H9 (cell line): ENCODE results near the gene SMYD2. TPM values are rescaled to one million over a fixed set of nuclear protein-coding genes. Genes with fewer than 3 reads are reported as not detected.
A peak's percentile ranks its signal among the peaks of the same experiment; 100 is the strongest.

Source experiments
- DNase-seq: peaks from one replicate; pipeline ENCODE4 v3.0.0-alpha.2; 2017
- H2AFZ ChIP-seq: one replicate; pipeline ENCODE4 v1.6.1; 2013; ENCODE audit warnings: mild to moderate bottlenecking, low read length, control low read depth, moderate library complexity
- H2AK5ac ChIP-seq: 2 replicates; pipeline ENCODE4 v1.6.1; 2013; ENCODE audit warnings: low read length, control low read depth, mixed read lengths; ENCODE audit not compliant: insufficient read length
- H2BK120ac ChIP-seq: one replicate; pipeline ENCODE4 v1.6.1; 2013; ENCODE audit warnings: low read depth, mild to moderate bottlenecking, low read length, control low read depth, inconsistent platforms; ENCODE audit not compliant: poor library complexity, severe bottlenecking
- H2BK12ac ChIP-seq: 2 replicates; pipeline ENCODE4 v1.6.1; 2013; ENCODE audit warnings: low read length, control low read depth, mixed read lengths, low read depth; ENCODE audit not compliant: insufficient read length
- H2BK15ac ChIP-seq: 2 replicates; pipeline ENCODE4 v1.6.1; 2013; ENCODE audit warnings: low read depth, low read length, control low read depth
- H2BK20ac ChIP-seq: one replicate; pipeline ENCODE4 v1.6.1; 2013; ENCODE audit warnings: low read depth, mild to moderate bottlenecking, low read length, control low read depth, inconsistent platforms; ENCODE audit not compliant: poor library complexity, severe bottlenecking
- H2BK5ac ChIP-seq: 2 replicates; pipeline ENCODE4 v1.6.1; 2013; ENCODE audit warnings: low read length, control low read depth, mixed read lengths; ENCODE audit not compliant: insufficient read length
- H3K14ac ChIP-seq: 2 replicates; pipeline ENCODE4 v1.6.1; 2013; ENCODE audit warnings: low read length, control low read depth; ENCODE audit not compliant: insufficient read depth
- H3K18ac ChIP-seq: 2 replicates; pipeline ENCODE4 v1.6.1; 2013; ENCODE audit warnings: low read depth, mild to moderate bottlenecking, mixed read lengths, low read length, control low read depth; ENCODE audit not compliant: insufficient read length
- H3K23ac ChIP-seq: 2 replicates; pipeline ENCODE4 v1.6.1; 2013; ENCODE audit warnings: low read length, control low read depth, mixed read lengths, low read depth; ENCODE audit not compliant: insufficient read length
- H3K23me2 ChIP-seq: 2 replicates; pipeline ENCODE4 v1.6.1; 2013; ENCODE audit warnings: low read depth, mild to moderate bottlenecking, mixed read lengths, low read length, control low read depth; ENCODE audit not compliant: insufficient read length, poor library complexity, severe bottlenecking
- H3K27ac ChIP-seq: 2 replicates; pipeline ENCODE4 v1.5.1; 2013; ENCODE audit warnings: low read length, control low read depth, mixed read lengths, low read depth; ENCODE audit not compliant: insufficient read length
- H3K27me3 ChIP-seq: 2 replicates; pipeline ENCODE4 v1.6.1; 2013; ENCODE audit warnings: low read length, control low read depth, inconsistent platforms; ENCODE audit not compliant: insufficient read depth
- H3K4ac ChIP-seq: 2 replicates; pipeline ENCODE4 v1.6.1; 2013; ENCODE audit warnings: low read depth, mild to moderate bottlenecking, control low read depth, inconsistent platforms, low read length, moderate library complexity
- H3K4me1 ChIP-seq: 2 replicates; pipeline ENCODE4 v1.6.1; 2013; ENCODE audit warnings: low read length, control low read depth, inconsistent platforms; ENCODE audit not compliant: insufficient read depth
- H3K4me2 ChIP-seq: 2 replicates; pipeline ENCODE4 v1.6.1; 2013; ENCODE audit warnings: low read length, control low read depth, mixed read lengths; ENCODE audit not compliant: insufficient read length, insufficient read depth
- H3K56ac ChIP-seq: 2 replicates; pipeline ENCODE4 v1.6.1; 2013; ENCODE audit warnings: low read depth, mild to moderate bottlenecking, mixed read lengths, low read length, control low read depth; ENCODE audit not compliant: insufficient read length
- H3K79me1 ChIP-seq: 2 replicates; pipeline ENCODE4 v1.6.1; 2013; ENCODE audit warnings: low read depth, mild to moderate bottlenecking, moderate library complexity, low read length, control low read depth, inconsistent platforms; ENCODE audit not compliant: insufficient read depth, poor library complexity, severe bottlenecking
- H3K79me2 ChIP-seq: 2 replicates; pipeline ENCODE4 v1.6.1; 2013; ENCODE audit warnings: low read length, control low read depth, inconsistent platforms; ENCODE audit not compliant: insufficient read depth
- H3K9ac ChIP-seq: 2 replicates; pipeline ENCODE4 v1.6.1; 2013; ENCODE audit warnings: low read length, control low read depth, mixed read lengths; ENCODE audit not compliant: insufficient read length; ENCODE audit errors: extremely low read depth
- H3K9me3 ChIP-seq: one replicate; pipeline ENCODE4 v1.6.1; 2013; ENCODE audit warnings: low read depth, low read length, inconsistent platforms; ENCODE audit not compliant: control insufficient read depth
- H3T11ph ChIP-seq: one replicate; pipeline ENCODE4 v1.6.1; 2013; ENCODE audit warnings: mild to moderate bottlenecking, low read length, control low read depth, inconsistent platforms
- H4K20me1 ChIP-seq: one replicate; pipeline ENCODE4 v1.6.1; 2013; ENCODE audit not compliant: control insufficient read depth, insufficient read length, insufficient read depth
- H4K5ac ChIP-seq: 2 replicates; pipeline ENCODE4 v1.6.1; 2013; ENCODE audit warnings: low read depth, mild to moderate bottlenecking, mixed read lengths, low read length, control low read depth; ENCODE audit not compliant: insufficient read length
- H4K8ac ChIP-seq: replicated peaks from 2 replicates; pipeline ENCODE4 v1.6.1; 2013; ENCODE audit warnings: low read length, control low read depth, mixed read lengths, low read depth; ENCODE audit not compliant: insufficient read length
- H4K91ac ChIP-seq: 2 replicates; pipeline ENCODE4 v1.6.1; 2013; ENCODE audit warnings: low read depth, mild to moderate bottlenecking, moderate library complexity, mixed read lengths, low read length, control low read depth; ENCODE audit not compliant: insufficient read length
- H3K27ac Mint-ChIP-seq, 3 experiments: 2 replicates in 2 of 3; 3 replicates in 1 of 3; pipeline ENCODE4 v1.8.0; 2020 to 2021; ENCODE audit warnings: mixed read lengths in 3 of 3, mild to moderate bottlenecking in 1 of 3, moderate library complexity in 1 of 3
- H3K27me3 Mint-ChIP-seq: 2 replicates; pipeline ENCODE4 v1.8.0; 2021; ENCODE audit warnings: low read depth, mild to moderate bottlenecking, moderate library complexity, mixed read lengths
- H3K36me3 Mint-ChIP-seq, 3 experiments: 2 replicates in 2 of 3; 3 replicates in 1 of 3; pipeline ENCODE4 v1.8.0; 2020 to 2021; ENCODE audit warnings: low read depth in 3 of 3, mixed read lengths in 3 of 3; ENCODE audit not compliant: insufficient read depth in 1 of 3
- H3K4me1 Mint-ChIP-seq, 2 experiments: 2 replicates each; pipeline ENCODE4 v1.8.0; 2020; ENCODE audit warnings: mixed read lengths in 2 of 2
- H3K4me3 Mint-ChIP-seq, 2 experiments: 2 replicates in 1 of 2; 3 replicates in 1 of 2; pipeline ENCODE4 v1.8.0; 2020 to 2021; ENCODE audit warnings: mild to moderate bottlenecking in 2 of 2, mixed read lengths in 2 of 2, moderate library complexity in 1 of 2
- H3K9me3 Mint-ChIP-seq, 2 experiments: 2 replicates in 1 of 2; 3 replicates in 1 of 2; pipeline ENCODE4 v1.8.0; 2020; ENCODE audit warnings: mild to moderate bottlenecking in 2 of 2, mixed read lengths in 2 of 2, moderate library complexity in 1 of 2
- CTCF ChIP-seq: fragments of 200-600 bp; sonication (generic); conservative IDR thresholded peaks from 3 replicates; pipeline ENCODE4 v1.8.0; 2021; ENCODE audit warnings: antibody characterized with exemption, mild to moderate bottlenecking
- WGBS: extraction: QIAGEN DNeasy Blood & Tissue Kit; methylation state at CpG from one replicate; pipeline ENCODE4 v1.1.7; 2013; ENCODE audit warnings: missing lambda C conversion rate, low lambda C conversion rate, mixed read lengths; ENCODE audit not compliant: insufficient read length; ENCODE audit errors: extremely low coverage; 5-methylcytosine and 5-hydroxymethylcytosine counted together
- total RNA-seq: library from RNA; stranded (reverse); gene quantifications from 2 replicates; pipeline ENCODE4 v1.2.1, GENCODE V29; 2021

The SMYD2 gene
- total RNA-seq, 1 experiment from 2014 or later: 10.9 TPM

DNA sequence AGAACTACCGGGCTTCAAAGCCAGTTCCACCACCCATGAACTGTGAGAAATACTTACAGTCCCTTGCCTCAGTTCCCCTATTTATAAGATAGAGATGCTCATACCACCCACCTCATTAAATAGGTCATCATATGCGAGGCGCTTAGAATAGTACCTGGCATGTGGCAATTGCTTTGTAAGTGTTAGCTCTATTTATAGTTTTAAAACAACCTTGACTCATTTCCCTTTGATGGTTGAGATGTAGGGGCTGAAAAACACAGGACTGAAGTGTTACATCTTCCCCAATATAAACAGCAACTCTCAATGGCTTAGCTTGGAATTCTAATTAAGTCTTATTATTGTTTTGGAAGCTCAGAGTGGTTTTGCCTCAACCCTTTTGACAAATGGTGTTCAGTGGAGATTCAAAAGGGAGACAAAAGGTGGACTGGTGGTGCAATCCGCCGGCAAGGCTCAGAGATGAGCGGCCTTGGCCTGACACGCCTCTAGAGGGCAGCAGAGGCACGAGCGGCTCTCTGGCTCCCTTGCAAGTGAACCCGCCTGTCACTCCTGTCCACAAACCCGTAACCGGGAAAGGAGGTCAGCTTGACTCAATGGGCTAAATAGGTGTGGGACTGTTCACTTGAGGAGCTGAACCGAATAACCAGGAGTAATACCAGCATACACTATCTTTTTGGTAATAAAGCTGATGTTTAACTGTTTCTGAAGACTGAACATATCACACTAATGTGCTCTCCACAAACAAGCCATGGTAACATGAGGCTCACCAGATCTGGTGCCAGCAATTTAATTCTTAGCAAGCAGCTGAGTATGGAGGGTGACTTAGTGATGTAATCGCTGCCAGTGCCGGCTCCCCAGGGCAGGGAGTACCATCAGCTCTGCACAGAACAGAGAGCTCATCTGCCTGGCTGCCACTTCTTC, 19.5 kb upstream of the SMYD2 start:
- H3K27me3 Mint-ChIP-seq: peaks cover 4% of the 10 kb centered on the region
- no peak overlapping the region for H3K4ac ChIP-seq
- H3K14ac ChIP-seq: no peak overlapping the region
- no peak overlapping the region for H3K4me2 ChIP-seq
- TF ChIP-seq CTCF: peak; percentile 99
- no peak overlapping the region for H2AK5ac ChIP-seq
- no peak overlapping the region for H2BK20ac ChIP-seq
- no peak overlapping the region for H4K5ac ChIP-seq
- no peak overlapping the region for H3K27ac Mint-ChIP-seq
- H4K20me1 ChIP-seq: no peaks in the 10 kb centered on the region
- no peaks in the 10 kb centered on the region for H3K23me2 ChIP-seq
- H3K4me3 Mint-ChIP-seq: no peak overlapping the region
- H3T11ph ChIP-seq: no peak overlapping the region
- WGBS: no CpG with 5 or more reads among the region's 15 CpGs
- H2BK15ac ChIP-seq: no peak overlapping the region
- DNase-seq: peak; percentile 88
- H2AFZ ChIP-seq: no peak overlapping the region
- H3K9ac ChIP-seq: no peak overlapping the region
- H2BK12ac ChIP-seq: no peak overlapping the region
- H3K18ac ChIP-seq: no peak overlapping the region
- no peak overlapping the region for H3K27ac ChIP-seq
- H2BK120ac ChIP-seq: no peak overlapping the region
- no peak overlapping the region for H2BK5ac ChIP-seq
- H3K36me3 Mint-ChIP-seq: no peaks in the 10 kb centered on the region
- H4K91ac ChIP-seq: no peak overlapping the region
- no peaks in the 10 kb centered on the region for H3K9me3 Mint-ChIP-seq
- H3K23ac ChIP-seq: no peak overlapping the region
- no peak overlapping the region for H4K8ac ChIP-seq
- no peaks in the 10 kb centered on the region for H3K79me2 ChIP-seq
- no peaks in the 10 kb centered on the region for H3K27me3 ChIP-seq
- peaks cover 22 to 25% of the 10 kb centered on the region in 2 experiments for H3K4me1 Mint-ChIP-seq
- no peaks in the 10 kb centered on the region for H3K9me3 ChIP-seq
- H3K79me1 ChIP-seq: no peaks in the 10 kb centered on the region
- H3K56ac ChIP-seq: no peak overlapping the region
- H3K4me1 ChIP-seq: no peaks in the 10 kb centered on the region; the same call in 1 of the 2 replicates
